DND-41 (cell line): ENCODE data around the gene SPARC.

ENCODE experiments used
- EZH2 ChIP-seq: IDR thresholded peaks from 3 replicates; pipeline ENCODE4 v1.6.1; 2012; ENCODE audit warnings: borderline replicate concordance, low read depth, mild to moderate bottlenecking, moderate library complexity, low read length, inconsistent platforms; ENCODE audit not compliant: severe bottlenecking
- TF ChIP-seq, protein P1 (sequence below): IDR thresholded peaks from 2 replicates; pipeline ENCODE4 v1.5.1; 2012; ENCODE audit warnings: borderline replicate concordance, low read length, moderate library complexity, mild to moderate bottlenecking; ENCODE audit not compliant: poor library complexity, severe bottlenecking; ENCODE audit errors: extremely low read depth

DNA sequence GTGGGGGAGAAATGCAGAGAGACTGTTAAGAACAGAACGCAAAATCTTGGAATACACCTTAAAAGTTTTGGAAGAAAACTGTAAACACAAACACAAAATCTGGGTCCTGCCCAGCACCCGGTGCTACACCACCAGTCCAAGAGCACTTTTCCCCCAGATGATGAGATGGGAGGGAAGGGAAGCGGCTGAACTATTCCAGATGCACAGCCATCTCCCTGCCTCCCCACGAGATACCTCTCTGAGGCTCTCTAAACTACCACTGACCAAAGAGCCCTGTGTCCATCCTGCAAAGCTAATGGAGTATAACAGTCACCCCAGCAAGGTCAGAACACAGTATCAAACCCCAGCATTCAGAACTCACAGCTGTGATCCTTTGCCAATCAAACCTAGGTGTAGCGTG lies 8.0 kb downstream of the SPARC start:
- no peak for TF ChIP-seq EZH2
- TF ChIP-seq, protein P1, sequence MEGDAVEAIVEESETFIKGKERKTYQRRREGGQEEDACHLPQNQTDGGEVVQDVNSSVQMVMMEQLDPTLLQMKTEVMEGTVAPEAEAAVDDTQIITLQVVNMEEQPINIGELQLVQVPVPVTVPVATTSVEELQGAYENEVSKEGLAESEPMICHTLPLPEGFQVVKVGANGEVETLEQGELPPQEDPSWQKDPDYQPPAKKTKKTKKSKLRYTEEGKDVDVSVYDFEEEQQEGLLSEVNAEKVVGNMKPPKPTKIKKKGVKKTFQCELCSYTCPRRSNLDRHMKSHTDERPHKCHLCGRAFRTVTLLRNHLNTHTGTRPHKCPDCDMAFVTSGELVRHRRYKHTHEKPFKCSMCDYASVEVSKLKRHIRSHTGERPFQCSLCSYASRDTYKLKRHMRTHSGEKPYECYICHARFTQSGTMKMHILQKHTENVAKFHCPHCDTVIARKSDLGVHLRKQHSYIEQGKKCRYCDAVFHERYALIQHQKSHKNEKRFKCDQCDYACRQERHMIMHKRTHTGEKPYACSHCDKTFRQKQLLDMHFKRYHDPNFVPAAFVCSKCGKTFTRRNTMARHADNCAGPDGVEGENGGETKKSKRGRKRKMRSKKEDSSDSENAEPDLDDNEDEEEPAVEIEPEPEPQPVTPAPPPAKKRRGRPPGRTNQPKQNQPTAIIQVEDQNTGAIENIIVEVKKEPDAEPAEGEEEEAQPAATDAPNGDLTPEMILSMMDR, result no peak
